ENCODE measurements around the gene STAT5B. TPM values are rescaled to one million over a fixed set of nuclear protein-coding genes. Genes with fewer than 3 reads are reported as not detected.
"Not testable (repeated sequence)": the region's sequence is repeated elsewhere in the genome, so short reads cannot be mapped to it uniquely, and the experiment has no call there.

STAT5B gene
- total RNA-seq, 1 experiment from 2014 or later, result 28.2 TPM

DNA sequence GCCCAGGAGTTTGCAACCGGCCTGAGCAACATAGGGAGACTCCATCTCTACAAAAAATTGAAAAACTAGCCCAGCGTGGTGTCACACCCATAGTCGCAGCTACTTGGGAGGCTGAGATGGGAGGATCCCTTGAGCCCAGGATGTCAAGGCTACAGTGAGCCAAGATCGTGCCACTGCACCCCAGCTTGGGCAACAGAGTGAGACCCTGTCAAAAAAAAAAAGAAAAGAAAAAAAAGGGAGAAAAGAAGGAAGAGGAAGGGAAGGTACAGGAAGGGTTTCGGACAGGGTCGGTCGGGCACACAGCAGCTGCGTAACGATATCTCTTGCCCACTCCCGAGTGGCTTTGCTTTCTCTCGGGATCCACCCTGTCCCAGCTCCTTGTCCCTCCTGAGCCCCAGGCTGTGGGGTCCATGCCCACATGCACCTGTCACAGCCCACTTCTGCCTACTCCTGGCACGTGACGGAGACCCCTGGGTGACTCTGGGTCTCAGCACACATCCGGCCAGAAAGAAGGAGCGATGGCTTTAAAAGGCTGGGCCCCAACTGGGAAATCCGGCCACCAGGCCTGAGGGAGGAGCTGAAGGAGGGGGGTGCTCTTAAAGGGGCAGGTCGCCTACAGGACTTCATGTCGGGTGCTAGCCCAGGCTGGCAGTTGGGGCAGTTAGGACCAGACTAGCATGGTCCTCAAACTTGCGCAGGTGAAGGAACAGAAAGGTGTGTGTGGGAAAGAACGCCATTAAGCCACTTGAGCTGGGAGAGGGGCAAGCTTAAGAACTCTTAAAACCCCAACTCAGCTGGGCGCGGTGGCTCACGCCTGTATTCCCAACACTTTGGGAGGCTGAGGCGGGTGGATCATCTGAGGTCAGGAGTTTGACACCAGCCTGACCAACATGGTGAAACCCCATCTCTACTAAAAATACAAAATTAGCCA is 82.0 kb downstream of the STAT5B start, which contains the start of gene GHDC:
GHDC (minus strand) TSS at position 526 of the 931 bp plus-strand sequence. CDS start 913 bp downstream, outside the sequence.
- peak; percentile 77 for DNase-seq (ENCODE audit: low read depth)

DNA sequence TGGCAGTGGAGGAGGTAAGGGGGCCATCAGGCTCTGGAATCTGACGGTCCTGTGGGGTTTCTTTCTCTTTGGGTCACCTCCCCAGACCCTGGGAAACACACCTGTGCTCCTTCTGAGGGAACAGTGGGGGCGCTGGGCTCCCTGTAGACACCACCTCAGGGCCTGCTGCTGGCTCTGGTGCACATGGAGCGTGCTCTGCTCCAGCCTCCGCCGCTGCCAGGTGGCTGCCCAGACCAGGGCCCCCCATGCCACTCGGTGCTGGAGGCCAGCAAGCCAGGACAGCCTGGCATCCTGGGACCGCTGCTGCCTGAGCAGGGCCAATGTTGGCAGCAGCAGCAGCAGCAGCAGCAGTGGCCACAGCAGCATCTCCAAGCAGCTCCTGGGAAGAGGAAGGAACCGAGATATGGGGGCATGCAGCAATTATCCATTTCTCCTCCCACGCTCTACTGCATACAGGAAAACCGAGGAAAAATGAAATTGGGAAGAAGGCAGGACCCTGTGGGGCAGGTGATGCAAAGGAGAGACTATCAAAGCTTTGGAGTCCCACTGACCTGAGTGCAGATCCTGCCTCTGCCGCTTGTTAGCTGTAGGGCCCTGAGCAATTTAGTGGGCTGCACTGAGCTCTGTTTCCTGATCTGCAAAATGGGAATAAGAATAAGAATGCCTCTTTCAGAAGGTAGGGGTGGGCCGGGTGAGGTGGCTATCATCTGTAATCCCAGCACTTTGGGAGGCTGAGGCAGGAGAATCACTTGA is 82.8 kb downstream of the STAT5B start:
- no peak for DNase-seq (ENCODE audit: low read depth)

- DNase-seq (ENCODE audit: low read depth), result no peak
Observed at GRCh38 chr17:42192189-42193126, 83.7 kb downstream of the STAT5B start.

GRCh38 chr17:42191275-42191608 is 84.9 kb downstream of the STAT5B start:
- DNase-seq (ENCODE audit: low read depth), result no peak

GRCh38 chr17:42190491-42191274 is 85.5 kb downstream of the STAT5B start:
- no peak for DNase-seq (ENCODE audit: low read depth)

- DNase-seq (ENCODE audit: low read depth), result no peak
Observed at GRCh38 chr17:42189651-42189965, 86.6 kb downstream of the STAT5B start.

GRCh38 chr17:42188749-42189650 is 87.2 kb downstream of the STAT5B start:
- no peak for DNase-seq (ENCODE audit: low read depth)

DNA sequence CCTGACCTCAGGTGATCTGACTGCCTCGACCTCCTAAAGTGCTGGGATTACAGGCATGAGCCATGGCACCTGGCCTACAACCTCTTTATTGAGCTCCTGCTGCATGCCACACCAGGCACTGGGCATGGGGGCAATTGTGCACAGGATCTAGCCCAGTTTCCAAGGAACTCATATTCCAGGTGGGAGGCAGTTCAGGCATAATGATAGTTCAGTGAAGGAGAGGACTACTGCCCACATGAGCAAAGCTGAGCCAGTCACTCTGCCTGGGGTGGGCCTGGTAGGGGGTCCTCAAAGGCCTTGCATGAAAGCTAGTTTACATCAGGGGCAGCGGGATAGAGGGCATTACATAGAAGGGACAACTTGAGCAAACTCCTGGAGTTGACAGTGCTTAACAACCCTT is 88.4 kb downstream of the STAT5B start:
- DNase-seq (ENCODE audit: low read depth), result no peak

- DNase-seq (ENCODE audit: low read depth), result not testable (repeated sequence)
Observed at GRCh38 chr17:42186191-42186590, 90.0 kb downstream of the STAT5B start.

DNA sequence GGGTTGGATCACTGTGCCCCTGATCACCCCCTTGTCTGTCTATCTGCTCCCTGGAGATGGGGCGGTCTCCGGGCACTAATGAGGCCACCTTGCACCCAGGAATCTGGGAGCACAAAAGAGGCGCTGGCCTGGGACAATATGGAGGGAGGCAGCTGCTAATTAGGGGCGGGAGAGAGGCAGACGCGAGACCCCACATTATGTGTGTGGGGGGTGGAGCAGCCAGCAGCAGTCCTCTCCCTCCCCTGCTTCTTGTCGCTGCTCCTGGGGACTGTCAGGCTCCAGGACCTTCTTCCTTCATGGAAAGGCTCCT is 90.6 kb downstream of the STAT5B start:
- no peak for DNase-seq (ENCODE audit: low read depth)

- DNase-seq (ENCODE audit: low read depth), result peak; percentile 20
Observed at GRCh38 chr17:42184713-42185620, 91.2 kb downstream of the STAT5B start, which contains the start of gene HCRT. TSS of gene HCRT (minus strand) at chr17:42185452. CDS start at chr17:42185365, 87 bp downstream.

DNA sequence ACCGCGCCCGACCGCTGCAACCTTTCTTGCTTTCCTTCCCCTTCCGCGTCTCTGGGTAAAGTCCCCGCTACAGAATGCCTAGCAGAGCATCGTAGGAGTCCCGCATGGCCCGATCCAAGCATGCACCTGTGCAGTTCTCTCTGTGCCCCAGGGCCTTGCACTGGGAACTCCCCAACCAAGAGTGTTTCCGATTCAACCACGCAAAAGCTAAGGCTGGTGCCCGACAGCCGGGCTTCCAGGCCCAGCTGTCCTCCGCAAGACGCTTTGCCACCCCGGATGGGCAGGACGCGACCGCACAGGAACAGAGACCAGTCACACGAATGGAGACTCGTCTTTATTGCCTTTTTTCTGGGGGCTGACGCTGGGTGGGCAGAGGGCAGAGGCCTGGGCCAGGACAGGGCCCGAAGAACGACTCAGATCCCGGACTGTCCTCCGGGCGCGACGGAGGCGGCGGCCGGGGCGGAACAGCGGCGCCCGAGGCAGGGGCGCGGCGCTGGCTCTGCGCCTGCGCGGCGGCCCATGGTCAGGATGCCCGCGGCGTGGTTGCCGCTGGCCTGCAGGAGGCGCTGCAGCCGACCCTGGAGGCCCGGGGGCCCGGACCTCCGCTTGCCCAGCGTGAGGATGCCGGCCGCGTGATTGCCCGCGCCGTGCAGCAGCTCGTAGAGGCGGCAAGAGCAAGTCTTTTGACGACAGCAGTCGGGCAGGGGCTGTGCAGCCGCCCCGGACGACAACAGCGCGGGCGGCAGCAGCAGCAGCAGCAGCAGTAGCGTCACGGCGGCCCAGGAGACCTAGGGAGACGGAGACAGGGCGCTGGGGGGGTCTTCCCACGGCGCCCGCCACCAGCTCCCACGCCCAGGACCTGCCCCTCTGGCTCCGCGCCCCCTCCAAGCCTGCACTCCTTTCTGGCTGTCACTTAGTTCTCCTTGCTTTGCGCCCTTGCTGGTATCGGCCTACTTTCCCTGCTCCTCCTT is 92.2 kb downstream of the STAT5B start:
- peak; percentile 32 for DNase-seq (ENCODE audit: low read depth)

DNA sequence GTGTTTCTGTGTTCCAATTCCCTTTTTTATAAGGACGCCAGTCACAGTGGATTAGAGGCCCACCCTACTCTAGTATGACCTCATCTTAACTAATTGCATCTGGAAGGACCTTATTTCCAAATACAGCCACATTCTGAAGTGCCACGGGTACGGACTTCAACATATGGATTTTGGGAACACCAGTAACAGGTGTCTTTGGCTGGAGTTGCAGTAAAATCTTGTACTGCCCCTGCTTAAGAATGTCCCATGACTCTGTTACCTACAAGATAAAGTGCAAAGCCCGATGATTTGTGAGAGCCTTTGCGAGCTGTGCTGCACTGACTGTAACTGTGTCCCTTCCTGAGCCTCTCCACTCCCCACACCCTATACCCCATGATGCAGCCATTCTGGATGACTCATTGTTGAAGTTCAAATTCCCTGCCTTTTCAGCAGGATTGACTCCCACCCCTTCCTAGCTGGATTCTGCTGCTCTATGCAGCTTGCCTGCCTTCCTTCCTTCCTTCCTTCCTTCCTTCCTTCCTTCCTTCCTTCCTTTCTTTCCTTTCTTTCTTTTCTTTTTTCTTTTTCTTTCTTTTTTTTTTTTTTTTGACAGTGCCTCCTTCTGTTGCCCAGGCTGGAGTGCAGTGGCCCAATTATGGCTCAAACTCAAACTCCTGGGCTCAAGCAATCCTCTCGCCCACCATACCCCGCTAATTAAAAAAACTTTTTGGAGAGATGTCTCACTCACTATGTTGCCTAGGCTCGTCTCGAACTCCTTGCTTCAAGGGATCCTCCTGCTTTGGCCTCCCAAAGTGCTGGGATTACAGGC is 93.1 kb downstream of the STAT5B start:
- DNase-seq (ENCODE audit: low read depth), result peak; percentile 48

DNA sequence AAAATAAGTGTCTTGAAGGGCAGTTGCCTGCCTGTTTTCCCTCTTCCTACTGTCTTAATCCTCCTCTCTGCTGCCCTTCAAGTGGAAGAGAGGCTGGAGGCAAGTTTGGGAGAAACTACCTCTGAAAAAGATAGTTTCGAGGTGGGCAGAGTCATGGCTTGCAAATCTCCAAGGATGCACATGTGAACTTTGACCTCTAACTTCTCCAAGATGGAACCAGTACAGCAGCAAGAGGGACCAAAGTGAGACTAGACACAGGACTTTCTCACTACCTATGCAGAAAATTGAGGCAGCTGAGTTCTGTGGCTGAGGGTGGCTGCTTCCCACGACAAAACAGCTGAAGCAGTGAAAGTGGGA is 94.4 kb downstream of the STAT5B start:
- DNase-seq (ENCODE audit: low read depth), result no peak

GRCh38 chr17:42180922-42181850 is 95.0 kb downstream of the STAT5B start, which contains the start of gene KCNH4:
TSS of gene KCNH4 (minus strand) at chr17:42181142. CDS start at chr17:42180945, 197 bp downstream.
- peak; percentile 50 for DNase-seq (ENCODE audit: low read depth)

Measured in M059J (cell line).